ENCODE results near the gene SBK1.
"Not testable (repeated sequence)": the region's sequence is repeated elsewhere in the genome, so short reads cannot be mapped to it uniquely, and the experiment has no call there.

GRCh38 chr16:28332632-28333031 lies 40.3 kb downstream of the SBK1 start:
- TF ChIP-seq EZH2 (IDR thresholded peaks at IDR 0.05; ENCODE audit: borderline replicate concordance, low read depth, low read length, severe bottlenecking); CTCF (IDR thresholded peaks at IDR 0.05; ENCODE audit: borderline replicate concordance, extremely low read depth, low read length, poor library complexity, severe bottlenecking): not testable (repeated sequence)

Measured in DND-41 (cell line).